Omental fat pad (tissue), 4 donors: ENCODE results near the gene MRGPRF. TPM values are rescaled to one million over a fixed set of nuclear protein-coding genes. Genes with fewer than 3 reads are reported as not detected.

Experiments
- ATAC-seq: fragments of 150-250 bp; one replicate; pipeline ENCODE4 v1.9.1; 2016; ENCODE audit warnings: mild to moderate bottlenecking, moderate library complexity; ENCODE audit not compliant: low FRiP score
- DNase-seq: peaks from one replicate; pipeline ENCODE4 v3.0.0-alpha.2; 2019; ENCODE audit warnings: low spot score
- total RNA-seq, 4 donors: library from RNA; depleted of rRNA; stranded (reverse); fragments of >200 nt; gene quantifications; one replicate each; pipeline ENCODE4 v1.1.0, GENCODE V29; 2016
- TF ChIP-seq, protein P1 (sequence below), 3 donors: fragments of 450-650 bp; IDR thresholded peaks; one replicate each; pipeline ENCODE4 v1.5.1; 2016 to 2017; ENCODE audit warnings: antibody characterized with exemption in 3 of 3, mild to moderate bottlenecking in 3 of 3, moderate library complexity in 2 of 3

MRGPRF gene
- total RNA-seq, 4 donors from 2014 or later, result 27.8 to 59.4 (median 54.5) TPM

DNA sequence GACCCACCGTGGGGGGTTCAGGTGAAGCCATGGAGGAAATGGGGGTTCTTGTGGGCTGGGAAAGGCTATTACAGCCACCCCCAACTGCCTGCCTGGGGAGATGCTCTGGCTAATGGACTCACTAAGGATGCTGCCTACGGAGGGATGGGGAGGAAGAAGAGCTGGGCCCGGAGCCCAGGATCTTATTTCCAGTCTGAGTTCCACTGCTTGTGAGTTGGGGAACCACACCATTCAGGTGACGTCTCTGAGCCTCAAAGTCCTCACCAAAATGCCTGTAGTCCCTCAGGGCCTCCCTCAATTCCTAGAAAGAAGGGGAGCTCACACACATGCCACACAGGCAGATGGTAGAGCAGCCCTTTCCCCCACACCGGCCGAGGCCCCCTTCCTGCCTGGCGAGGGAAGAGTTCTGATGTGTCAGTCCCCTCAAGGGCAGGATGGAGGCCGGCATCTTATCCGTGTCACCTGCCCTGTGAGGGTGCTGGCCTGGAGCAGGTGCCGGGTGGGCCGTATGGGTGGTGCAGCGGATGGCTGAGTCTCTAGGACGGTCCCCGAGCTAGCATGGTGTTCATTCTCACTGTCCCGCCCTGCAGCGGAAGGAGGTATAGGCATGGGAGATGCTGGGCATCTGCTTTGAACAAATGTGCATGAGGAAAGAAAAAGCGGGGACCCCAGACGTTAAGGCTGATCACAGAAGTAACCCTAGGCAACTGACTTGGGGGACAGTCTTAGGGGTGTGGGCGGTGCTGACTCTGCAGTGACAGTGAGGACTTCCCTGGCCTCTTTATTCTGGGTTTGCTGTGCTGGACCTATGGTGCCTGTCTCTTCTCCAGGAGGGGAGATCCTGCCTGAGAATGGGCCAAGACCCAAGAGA is 15.7 kb downstream of the MRGPRF start:
- TF ChIP-seq, protein P1, sequence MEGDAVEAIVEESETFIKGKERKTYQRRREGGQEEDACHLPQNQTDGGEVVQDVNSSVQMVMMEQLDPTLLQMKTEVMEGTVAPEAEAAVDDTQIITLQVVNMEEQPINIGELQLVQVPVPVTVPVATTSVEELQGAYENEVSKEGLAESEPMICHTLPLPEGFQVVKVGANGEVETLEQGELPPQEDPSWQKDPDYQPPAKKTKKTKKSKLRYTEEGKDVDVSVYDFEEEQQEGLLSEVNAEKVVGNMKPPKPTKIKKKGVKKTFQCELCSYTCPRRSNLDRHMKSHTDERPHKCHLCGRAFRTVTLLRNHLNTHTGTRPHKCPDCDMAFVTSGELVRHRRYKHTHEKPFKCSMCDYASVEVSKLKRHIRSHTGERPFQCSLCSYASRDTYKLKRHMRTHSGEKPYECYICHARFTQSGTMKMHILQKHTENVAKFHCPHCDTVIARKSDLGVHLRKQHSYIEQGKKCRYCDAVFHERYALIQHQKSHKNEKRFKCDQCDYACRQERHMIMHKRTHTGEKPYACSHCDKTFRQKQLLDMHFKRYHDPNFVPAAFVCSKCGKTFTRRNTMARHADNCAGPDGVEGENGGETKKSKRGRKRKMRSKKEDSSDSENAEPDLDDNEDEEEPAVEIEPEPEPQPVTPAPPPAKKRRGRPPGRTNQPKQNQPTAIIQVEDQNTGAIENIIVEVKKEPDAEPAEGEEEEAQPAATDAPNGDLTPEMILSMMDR (IDR thresholded peaks at IDR 0.05), result no peak
- ATAC-seq (no peak), DNase-seq (no peak)

DNA sequence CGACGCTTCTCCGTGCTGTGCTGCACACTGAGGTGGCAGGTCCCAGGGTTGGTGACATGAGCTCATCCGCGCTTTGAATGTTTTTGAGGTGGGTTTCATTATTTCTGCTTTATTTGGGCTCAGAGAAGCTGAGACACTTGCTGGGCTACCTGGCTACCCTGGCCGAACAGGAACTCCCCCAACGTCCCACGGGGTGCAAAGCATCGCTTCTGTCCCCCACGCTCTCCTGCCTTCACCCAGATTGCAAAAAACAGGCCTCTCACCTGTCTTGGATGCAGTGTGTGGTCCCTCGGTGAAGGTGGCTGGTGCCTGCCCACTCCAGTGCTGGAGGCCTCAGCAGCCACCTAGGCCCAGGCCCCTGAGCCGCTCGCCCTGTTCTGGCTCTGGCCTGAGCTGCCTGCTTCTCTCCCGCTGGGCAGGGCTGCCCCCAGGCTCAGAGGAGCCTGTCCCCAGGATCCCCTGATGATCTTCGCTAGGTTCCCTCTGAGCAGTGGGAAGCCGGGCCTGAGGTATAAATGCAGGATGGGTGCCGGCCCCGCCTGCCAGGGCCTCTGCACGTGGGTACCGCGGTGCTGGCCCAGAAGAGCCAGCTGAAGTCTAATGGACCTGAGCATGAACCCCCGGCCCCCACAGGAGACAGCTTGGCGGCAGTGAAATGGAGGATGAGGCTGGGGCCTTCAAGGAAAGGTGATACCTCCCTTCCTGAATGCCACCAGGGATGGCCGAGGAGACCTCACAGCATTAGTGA is 16.5 kb downstream of the MRGPRF start:
- ATAC-seq, result no peak
- DNase-seq, result no peak
- TF ChIP-seq, protein P1 (IDR thresholded peaks at IDR 0.05), result no peak

DNA sequence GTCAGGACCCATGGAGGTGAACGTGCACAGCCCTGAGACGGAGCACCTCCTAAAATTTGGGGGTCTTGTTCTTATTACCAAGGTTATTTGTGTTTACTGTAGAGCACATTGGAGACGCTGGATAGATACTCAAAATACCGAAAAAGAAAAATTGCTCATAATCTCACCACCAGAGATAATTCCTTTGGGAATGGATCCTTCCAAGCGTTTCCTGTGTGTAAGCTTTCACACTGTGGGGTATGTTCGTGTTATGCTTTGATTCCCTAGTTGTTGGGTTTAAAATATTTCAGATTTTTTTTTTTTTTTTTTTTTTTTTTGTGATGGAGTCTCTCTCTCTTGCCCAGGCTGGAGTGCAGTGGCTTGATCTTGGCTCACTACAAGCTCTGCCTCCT is 18.2 kb downstream of the MRGPRF start:
- TF ChIP-seq, protein P1 (IDR thresholded peaks at IDR 0.05), result no peak
- no peak for ATAC-seq
- no peak for DNase-seq

DNA sequence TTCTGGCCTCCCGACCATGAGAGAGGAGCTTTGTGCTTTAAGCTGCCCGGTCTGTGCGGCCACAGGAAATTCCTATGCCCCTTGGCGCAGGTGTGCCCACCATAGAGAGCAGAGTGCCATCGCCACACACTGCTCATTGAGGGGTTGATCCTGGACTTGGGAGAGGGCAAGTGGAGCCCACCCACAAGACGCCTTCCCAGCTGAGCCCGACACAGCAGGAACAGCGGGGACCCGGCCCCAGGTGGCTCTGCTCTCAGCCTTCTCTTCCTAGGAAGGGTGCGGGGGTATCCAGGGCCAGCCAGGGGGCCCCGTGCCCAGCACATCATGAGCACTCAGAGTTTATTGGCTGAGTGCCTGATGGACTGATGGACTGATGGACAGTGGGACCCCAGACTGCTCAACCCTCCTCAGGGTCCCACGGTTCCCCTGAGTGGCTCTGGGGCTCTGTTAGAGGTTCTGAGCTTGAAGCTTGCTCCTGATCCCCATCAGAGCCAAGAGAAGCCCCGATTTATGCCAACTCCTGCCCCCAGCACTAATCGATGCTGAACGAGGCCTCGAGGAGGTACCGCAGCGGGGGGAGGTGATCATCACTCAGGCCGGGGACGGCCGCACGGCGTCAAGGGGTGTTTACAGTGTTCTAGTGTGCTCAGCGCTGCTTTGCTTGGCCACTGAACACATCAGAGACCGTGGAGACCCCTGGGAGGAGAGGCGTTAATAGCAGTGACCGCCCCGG is 18.7 kb downstream of the MRGPRF start:
- ATAC-seq, result no peak
- TF ChIP-seq, protein P1 (IDR thresholded peaks at IDR 0.05), result no peak
- no peak for DNase-seq

DNA sequence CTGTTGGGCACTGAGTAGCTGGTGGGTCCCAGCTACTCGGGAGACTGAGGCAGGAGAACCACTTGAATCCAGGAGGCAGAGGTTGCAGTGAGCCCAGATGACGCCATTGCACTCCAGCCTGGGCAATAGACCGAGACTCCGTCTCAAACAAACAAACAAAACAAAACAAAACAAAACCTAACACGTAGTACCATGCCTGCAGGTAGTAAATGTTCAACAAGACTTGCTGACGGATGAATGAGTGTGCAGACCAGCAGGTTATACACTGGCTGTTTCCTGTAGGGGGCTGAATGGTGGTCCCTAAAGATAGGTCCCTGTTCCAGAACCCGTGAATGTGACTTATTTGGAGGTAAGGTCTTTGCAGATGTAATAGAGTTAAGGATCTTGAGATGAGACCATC is 19.5 kb downstream of the MRGPRF start:
- no peak for ATAC-seq
- TF ChIP-seq, protein P1 (IDR thresholded peaks at IDR 0.05), result no peak

DNA sequence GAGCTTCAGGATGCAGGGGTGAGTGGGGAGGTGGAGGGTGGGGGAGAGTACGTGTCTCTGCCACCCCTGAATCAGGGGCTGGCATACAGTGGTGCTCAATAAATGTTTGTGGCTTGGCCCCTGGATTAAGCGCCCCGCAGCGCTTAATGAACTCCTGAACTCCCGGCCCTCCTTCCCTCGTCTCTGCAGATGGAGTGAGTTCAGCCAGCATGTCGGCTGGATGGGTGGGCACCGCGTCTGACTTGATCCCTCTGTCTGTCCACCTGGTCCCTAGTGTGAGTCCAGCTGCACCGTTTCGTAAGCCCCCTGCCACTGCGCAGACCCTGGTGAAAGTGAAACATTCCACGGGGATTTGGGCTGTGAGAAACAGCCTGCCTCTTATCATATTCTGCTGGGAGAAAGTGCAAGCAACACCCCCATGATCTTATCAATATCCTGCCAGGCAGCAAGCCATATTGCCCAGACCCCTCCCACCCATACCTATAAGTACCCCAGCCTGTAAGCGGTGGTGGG is 20.2 kb downstream of the MRGPRF start:
- DNase-seq (no peak), ATAC-seq (no peak)
- TF ChIP-seq, protein P1 (IDR thresholded peaks at IDR 0.05), result no peak

More for the DNA sequence above, 19.5 kb downstream of the MRGPRF start:
- no peak for DNase-seq
